HK-2 (cell line): ENCODE results near the gene TAS1R2.
"Not testable (repeated sequence)": the region's sequence is repeated elsewhere in the genome, so short reads cannot be mapped to it uniquely, and the experiment has no call there.

Experiments
- DNase-seq: peaks from one replicate; pipeline ENCODE4 v3.0.0-alpha.2; 2018; ENCODE audit not compliant: unreplicated experiment

Gene TAS1R2

GRCh38 chr1:18859560-18859959 lies at the start of gene TAS1R2:
TAS1R2 (minus strand) TSS chr1:18859660; CDS start chr1:18859660, 0 bp downstream.
- no peak for DNase-seq

DNA sequence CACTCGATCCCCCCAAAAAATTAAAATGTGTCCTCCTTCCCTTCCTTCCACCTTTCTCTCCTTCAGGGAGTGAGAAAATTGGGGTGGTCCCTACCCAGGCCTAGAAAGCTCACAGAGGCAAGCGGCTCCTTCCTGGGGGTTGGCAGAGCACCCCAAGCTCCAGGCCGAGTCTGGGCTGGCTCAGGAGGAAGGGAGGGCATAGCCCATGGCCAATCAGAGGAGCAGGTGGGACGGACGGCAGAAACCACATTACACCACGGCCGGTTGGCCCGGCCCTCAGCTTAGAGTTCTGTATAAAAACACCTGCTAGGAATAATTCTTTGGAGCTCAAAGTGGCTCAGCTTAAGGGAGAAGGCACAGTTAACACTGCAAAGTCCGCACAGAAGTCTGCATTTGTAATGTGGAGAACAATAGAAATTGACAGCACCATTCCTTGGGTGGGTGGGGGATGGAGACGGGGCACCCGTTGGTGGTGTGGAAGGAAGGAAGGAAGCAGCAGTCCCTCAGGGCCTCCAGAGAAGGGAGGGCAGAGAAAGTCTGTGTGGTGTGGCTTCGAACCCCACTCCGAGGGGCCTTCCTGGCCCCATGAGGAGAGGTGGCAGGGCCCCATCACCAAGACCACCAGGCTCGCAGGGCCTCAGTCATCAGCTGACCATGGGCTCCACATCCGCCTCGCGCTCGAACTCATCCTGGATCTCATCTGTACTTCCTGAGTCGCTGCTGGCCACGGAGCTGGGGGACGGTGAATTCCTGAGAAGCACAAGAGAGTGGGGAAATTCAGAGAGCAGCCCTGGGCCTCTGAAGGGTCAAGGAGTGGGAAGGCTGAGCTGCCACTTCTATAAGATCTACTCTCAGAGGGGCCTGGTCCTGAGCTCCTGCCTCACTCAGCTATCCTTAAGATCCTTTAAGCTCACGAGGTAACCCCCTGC lies 48.7 kb upstream of the TAS1R2 start:
- DNase-seq, result no peak

- no peak for DNase-seq
Observed at GRCh38 chr1:18907021-18907916, 47.8 kb upstream of the TAS1R2 start.

DNA sequence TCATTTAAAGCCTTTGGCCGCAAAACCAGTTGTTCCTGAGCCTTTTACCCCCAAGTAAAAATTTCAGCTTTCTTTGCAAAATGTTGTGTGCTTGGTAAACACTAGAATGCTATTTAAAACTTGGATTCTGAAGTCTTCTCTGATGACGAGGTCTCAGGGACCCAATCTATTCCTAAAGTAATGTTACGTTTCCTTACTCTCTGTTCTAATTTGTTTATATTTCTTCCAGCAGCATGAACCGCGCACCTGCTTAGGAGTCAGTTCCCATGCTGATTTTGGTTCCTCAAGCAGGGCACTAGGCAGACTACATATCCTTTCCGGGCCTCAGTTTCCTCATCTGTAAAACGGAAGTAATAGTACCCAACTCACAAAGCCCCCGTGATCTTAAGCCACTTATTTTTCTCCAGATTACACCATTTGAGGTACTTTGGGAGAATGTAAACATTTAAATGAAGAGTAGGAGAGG lies 43.9 kb upstream of the TAS1R2 start:
- no peak for DNase-seq

DNA sequence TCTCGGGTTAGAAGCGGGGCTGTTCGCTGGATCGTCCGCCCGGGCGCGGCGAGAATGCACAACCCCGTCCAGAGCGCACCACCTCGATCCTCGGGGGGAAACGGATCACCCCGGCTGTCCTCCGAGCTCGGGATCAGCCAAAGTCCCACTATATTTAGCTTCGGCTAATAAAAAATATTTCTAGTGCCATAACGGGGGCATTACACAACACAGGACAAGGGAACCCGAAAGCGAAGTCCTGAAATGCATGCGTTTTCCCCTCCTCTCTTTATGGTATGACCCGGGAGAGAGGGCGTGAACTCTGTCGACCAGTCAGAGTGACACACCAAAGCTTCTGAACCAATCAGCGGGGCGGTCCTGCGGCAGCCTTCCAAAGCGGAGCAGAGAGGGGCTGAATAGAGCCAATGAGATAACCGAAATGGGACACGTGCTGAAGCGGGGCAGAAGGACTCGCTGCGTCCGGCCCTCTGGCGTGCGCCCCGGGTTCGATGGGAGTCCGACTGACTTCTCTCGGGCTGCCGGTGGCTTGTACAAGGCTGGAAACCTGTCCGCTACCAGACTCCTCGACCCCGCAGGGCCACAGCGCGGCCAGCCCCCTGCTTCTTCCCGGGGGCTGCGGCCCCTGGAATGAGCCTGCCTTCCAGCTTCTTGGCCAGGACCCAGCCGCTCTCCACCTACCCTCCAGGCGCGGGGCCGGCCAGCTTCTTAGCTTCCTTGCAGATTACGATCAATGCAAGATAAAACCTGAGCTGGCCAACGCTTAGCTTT lies 43.2 kb upstream of the TAS1R2 start, which contains the start of gene ALDH4A1:
Gene ALDH4A1, minus strand, starts transcription at position 33 of the 768 bp plus-strand sequence. Its CDS starts 32 bp downstream, at position 1.
- peak; percentile 97 for DNase-seq

- DNase-seq, result no peak
Observed at GRCh38 chr1:18901952-18902522, 42.6 kb upstream of the TAS1R2 start.

- no peak for DNase-seq
Observed at GRCh38 chr1:18901147-18901951, 41.9 kb upstream of the TAS1R2 start.

GRCh38 chr1:18900303-18900841 lies 40.9 kb upstream of the TAS1R2 start:
- DNase-seq, result no peak

DNA sequence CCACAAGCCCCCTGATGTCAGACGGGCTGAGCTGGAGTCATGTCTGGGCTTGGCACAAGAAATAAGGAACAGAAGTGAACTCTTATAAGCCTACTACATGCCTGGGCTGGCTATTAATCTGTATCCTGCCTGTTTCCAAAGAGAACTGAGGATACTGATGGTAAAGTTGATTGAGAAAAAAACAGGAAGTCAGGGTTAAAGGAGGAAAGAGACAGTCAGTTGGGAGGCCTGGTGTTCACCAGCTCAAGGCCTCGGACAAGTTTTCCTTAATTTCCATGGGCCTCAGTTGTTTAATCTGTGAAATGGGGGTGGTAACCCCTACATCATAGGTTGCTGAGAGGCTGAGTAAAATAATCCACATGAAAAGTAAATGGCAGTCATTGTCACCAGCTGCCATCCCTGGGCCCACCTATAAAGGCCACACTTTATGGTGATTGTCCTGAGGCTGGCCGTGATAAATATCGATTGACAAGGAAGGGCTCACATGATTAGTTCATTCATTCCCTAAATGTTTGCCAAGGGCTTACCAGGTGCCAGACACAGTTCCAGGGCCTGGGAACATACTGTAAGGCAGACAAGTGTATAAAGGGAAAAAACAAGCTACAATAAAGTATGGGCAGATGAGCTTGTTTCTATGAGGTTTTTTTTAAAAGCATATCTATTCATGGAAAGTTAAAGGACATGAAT lies 40.0 kb upstream of the TAS1R2 start:
- no peak for DNase-seq

DNA sequence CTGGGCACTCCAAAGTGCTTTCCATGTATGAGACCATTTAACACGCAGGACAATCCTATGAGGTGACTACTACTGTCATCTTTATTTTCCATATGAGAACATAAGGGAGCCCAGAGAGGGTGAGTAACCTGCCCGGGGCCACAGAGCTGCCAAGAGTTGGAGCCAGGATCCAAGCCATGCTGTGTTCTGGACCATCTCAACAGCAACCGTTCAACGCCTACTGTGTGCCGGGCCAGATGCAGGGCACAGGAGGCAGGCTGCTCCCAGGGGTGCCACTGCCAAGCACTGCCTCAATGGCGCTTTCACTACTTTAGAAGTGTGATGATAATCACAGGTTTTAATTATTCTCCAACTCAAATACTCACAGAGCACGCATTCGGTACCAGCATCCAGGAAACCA lies 39.1 kb upstream of the TAS1R2 start:
- DNase-seq, result no peak

DNA sequence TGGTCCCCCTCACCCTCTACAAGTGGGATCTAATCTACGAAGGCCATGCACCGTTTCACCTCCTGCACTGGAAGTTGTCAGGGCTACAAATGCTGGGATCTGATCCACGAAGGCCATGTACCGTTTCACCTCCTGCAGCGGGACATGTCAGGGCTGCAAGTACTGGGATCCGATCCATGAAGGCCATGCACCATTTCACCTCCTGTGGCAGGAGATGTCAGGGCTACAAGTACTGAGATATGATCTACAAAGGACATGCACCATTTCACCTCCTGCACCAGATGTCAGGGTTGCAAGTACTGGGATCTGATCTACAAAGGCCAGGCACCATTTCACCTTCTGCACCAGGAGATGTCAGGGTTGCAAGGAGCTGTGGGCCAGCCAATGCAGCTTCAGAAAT lies 35.9 kb upstream of the TAS1R2 start:
- DNase-seq, result no peak

- no peak for DNase-seq
Observed at GRCh38 chr1:18893120-18893519, 33.7 kb upstream of the TAS1R2 start.

DNA sequence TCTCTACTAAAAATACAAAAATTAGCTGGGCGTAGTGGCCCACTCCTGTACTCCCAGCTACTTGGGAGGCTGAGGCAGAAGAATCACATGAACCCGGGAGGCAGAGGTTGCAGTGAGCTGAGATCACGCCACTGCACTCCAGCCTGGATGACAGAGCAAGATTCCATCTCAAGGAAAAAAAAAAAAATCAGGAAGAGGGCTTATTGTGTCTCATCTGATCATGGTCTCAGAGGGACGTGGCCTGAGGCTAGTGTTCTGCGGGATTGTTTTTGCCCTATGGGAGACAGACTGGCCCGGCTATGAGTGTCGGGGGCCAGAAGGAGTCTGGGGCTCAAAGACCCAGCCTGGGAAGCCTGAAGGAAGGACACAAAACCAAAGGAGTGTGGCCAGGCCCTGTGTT lies 32.4 kb upstream of the TAS1R2 start:
- DNase-seq, result not testable (repeated sequence)

DNA sequence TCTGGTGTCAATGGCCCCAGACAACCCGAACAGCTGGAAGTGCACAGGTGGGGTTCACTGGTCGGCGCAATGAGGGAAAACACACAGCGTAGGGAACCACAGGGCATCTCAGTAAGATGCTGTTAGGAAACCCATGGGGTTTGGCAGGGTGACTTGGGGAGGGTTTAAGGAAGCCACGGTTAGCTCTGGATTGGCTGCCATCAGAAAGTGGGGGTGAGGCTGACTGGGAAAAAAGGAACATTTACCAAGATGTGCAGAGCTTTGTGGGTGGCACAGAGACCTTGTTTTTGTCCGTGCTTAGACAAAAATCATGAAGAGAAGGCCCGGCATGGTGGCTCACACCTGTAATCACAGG lies 31.9 kb upstream of the TAS1R2 start:
- no peak for DNase-seq

GRCh38 chr1:18890706-18891425 lies 31.4 kb upstream of the TAS1R2 start:
- no peak for DNase-seq

- no peak for DNase-seq
Observed at GRCh38 chr1:18886003-18886335, 26.5 kb upstream of the TAS1R2 start.

DNA sequence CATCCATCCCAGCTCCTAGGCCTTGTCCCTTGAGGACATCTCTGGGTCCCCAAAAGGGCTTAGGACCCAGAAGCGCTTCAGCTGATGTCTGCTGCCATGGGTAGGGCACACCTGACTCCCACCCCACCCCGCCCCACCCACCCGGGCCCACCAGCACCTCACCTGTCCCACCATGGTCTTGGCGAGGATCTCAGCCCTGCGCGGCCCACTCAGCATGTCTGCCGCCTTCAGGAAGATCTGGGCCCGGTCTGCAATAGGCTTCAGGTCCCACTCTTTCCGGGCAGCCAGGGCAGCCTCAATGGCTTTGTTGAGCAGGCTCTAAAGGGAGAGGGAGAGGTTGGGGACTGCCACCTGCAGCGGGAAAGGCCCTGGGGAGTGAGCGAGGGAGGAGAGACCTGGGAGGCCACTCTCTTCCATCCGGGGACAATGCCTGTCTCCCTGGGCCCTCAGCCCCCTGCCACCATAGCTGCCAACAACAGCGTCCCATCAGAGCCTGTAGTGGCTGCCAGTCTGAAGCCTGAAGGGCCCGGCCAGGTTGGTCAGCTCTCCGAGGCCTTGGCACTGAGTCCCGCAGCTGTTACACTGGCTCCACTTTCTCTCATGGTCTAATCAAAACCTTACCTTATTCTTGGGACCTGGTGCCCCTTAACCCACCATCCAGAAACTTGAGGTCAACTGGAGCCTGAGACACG lies 26.0 kb upstream of the TAS1R2 start:
- no peak for DNase-seq

- DNase-seq, result no peak
Observed at GRCh38 chr1:18884727-18885126, 25.3 kb upstream of the TAS1R2 start.

GRCh38 chr1:18884419-18884717 lies 24.9 kb upstream of the TAS1R2 start:
- no peak for DNase-seq
